Gastroesophageal sphincter (tissue), 4 donors: ENCODE measurements around the gene ZNF345. TPM values are rescaled to one million over a fixed set of nuclear protein-coding genes. Genes with fewer than 3 reads are reported as not detected.

ENCODE experiments used
- ATAC-seq: fragments of 150-250 bp; one replicate; pipeline ENCODE4 v1.9.1; 2016; ENCODE audit warnings: mild to moderate bottlenecking, moderate library complexity
- H3K27ac ChIP-seq, 4 donors: fragments of 200-600 bp; sonication (generic) in 3 of 4; 1 replicate in 3 of 4; 2 replicates in 1 of 4; pipeline ENCODE4 v1.5.1; 2016 to 2019
- H3K27me3 ChIP-seq: fragments of 200-600 bp; sonication (generic); one replicate; pipeline ENCODE4 v1.5.1; 2019
- H3K36me3 ChIP-seq, 2 donors: fragments of 200-600 bp; sonication (generic); one replicate each; pipeline ENCODE4 v1.5.1; 2019; ENCODE audit warnings: control low read depth in 1 of 2
- H3K4me1 ChIP-seq, 3 donors: fragments of 200-600 bp; sonication (generic); 1 replicate in 2 of 3; 2 replicates in 1 of 3; pipeline ENCODE4 v1.5.1; 2016 to 2019; ENCODE audit warnings: control low read depth in 2 of 3
- H3K4me3 ChIP-seq, 2 donors: fragments of 200-600 bp; sonication (generic); one replicate each; pipeline ENCODE4 v1.5.1; 2019; ENCODE audit warnings: mild to moderate bottlenecking in 1 of 2, moderate library complexity in 1 of 2
- H3K9me3 ChIP-seq, 3 donors: fragments of 200-600 bp; sonication (generic); one replicate each; pipeline ENCODE4 v1.5.1; 2017 to 2019; ENCODE audit warnings: control low read depth in 2 of 3
- CTCF ChIP-seq, 4 experiments: fragments of 200-600 bp in 2 of 4; fragments of 450-650 bp in 2 of 4; sonication (generic) in 1 of 4; IDR thresholded peaks; one replicate each; pipeline ENCODE4 v1.5.1; 2017 to 2019; ENCODE audit warnings: antibody characterized with exemption in 4 of 4, mild to moderate bottlenecking in 2 of 4, moderate library complexity in 2 of 4
- EP300 ChIP-seq: sonication (generic); formaldehyde crosslinking; IDR thresholded peaks from one replicate; pipeline ENCODE4 v1.6.1; 2017; ENCODE audit warnings: antibody characterized with exemption, mild to moderate bottlenecking
- POLR2A ChIP-seq, 2 donors: fragments of 450-650 bp; IDR thresholded peaks; one replicate each; pipeline ENCODE4 v1.6.1; 2017; ENCODE audit warnings: antibody characterized with exemption in 2 of 2, mild to moderate bottlenecking in 2 of 2, moderate library complexity in 1 of 2
- POLR2AphosphoS5 ChIP-seq: sonication (generic); formaldehyde crosslinking; IDR thresholded peaks from one replicate; pipeline ENCODE4 v1.6.1; 2017; ENCODE audit warnings: antibody characterized with exemption
- WGBS, 2 donors: methylation state at CpG; one replicate each; pipeline ENCODE4 v1.1.5; 2018; ENCODE audit warnings: low coverage in 1 of 2; 5-methylcytosine and 5-hydroxymethylcytosine counted together
- total RNA-seq, 4 donors: library from RNA; depleted of rRNA; stranded (reverse); fragments of >200 nt; gene quantifications; one replicate each; pipeline ENCODE4 v1.1.0, GENCODE V29; 2016

ZNF345 gene
- total RNA-seq, 4 donors from 2014 or later = 3.9 to 7.8 (median 5.7) TPM

GRCh38 chr19:36833430-36833829 lies 17.2 kb upstream of the ZNF345 start:
- peaks cover 5 to 65% of the 10 kb centered on the region in 2 donors for H3K36me3 ChIP-seq
- H3K9me3 ChIP-seq = peaks cover 8 to 83% (median 8%) of the 10 kb centered on the region in 3 donors
- no peak overlapping the region for H3K27ac ChIP-seq
- H3K27me3 ChIP-seq = no peaks in the 10 kb centered on the region
- H3K4me3 ChIP-seq = no peak overlapping the region
- no peak for ATAC-seq
- peaks cover 4 to 12% (median 5%) of the 10 kb centered on the region in 3 donors for H3K4me1 ChIP-seq
- no peak for TF ChIP-seq EP300
- no peak for TF ChIP-seq POLR2A (IDR thresholded peaks at IDR 0.05)
- TF ChIP-seq POLR2AphosphoS5 = no peak
- no peak for TF ChIP-seq CTCF (IDR thresholded peaks at IDR 0.05)
- 92 to 98% methylated on average over 2 of the region's 2 CpGs for WGBS, 2 donors

GRCh38 chr19:36837176-36837905 lies 13.3 kb upstream of the ZNF345 start:
- no peak for ATAC-seq

DNA sequence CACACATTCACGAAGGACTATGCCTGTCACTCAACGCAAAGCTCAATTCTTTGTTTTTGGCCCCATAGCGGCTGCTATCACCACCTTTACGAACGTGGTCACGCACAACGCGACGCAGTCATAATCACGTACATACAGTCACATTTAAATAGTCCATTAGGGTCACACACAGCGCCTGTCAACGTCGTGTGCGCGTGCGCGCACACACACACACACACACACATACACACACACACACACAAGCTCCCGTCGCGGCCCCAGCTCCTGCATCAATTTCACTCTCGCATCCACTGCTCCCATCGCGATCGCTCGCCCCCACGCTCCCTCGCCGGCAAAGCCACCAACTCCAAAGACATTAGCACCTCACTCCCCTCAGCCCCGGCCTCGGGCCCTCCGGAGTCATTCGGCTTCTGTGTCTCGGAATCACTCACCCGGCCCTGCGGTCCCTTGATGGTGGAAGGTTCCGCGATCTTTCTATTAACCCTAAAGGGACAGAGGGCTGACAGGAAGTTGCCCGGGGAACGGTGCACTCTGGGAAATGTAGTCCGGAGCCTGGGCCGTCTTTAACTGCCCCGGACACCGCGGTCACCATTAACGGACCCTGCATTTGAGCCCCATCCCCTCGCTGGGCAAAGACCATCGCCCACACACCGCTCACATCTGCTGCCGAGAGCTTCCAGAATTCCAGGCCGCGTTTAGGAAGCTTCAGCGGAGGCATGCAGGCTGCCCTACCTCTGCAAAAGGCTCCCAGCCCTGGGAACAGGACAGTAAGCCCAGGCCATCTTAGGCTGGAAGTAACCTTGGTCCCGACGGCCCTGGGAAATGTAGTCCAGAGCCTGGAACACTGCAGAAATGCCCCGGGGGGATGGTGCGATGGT lies 12.5 kb upstream of the ZNF345 start, which contains the start of gene ZNF790:
Gene ZNF790 (minus strand): TSS at position 482 of the 878 bp plus-strand sequence. CDS start 12,768 bp downstream, outside the sequence.
- peaks cover 2 to 27% of the 10 kb centered on the region in 2 donors for H3K36me3 ChIP-seq
- TF ChIP-seq POLR2A (IDR thresholded peaks at IDR 0.05) = peak in 1 of 2 donors; percentile 30
- TF ChIP-seq EP300 = no peak
- TF ChIP-seq POLR2AphosphoS5 = peak; percentile 58
- TF ChIP-seq CTCF (IDR thresholded peaks at IDR 0.05) = no peak
- H3K4me3 ChIP-seq = peak within 1 kb of the TSS; percentile 64 to 66
- H3K9me3 ChIP-seq = peaks cover 0 to 36% (median 0%) of the 10 kb centered on the region in 3 donors
- H3K4me1 ChIP-seq = peaks cover 4 to 26% (median 5%) of the 10 kb centered on the region in 3 donors
- peak; percentile 99 for ATAC-seq
- no peaks in the 10 kb centered on the region for H3K27me3 ChIP-seq
- WGBS, 2 donors = 0 to 1% methylated on average over 10 to 12 of the region's 56 CpGs
- peak within 1 kb of the TSS; percentile 64 to 90 (median 85) for H3K27ac ChIP-seq

More at GRCh38 chr19:36837176-36837905, 13.3 kb upstream of the ZNF345 start:
- Histone ChIP-seq H3K27me3 (no peaks in the 10 kb centered on the region), H3K4me1 (peaks cover 4 to 26% (median 5%) of the 10 kb centered on the region in 3 donors), H3K36me3 (peaks cover 2 to 28% of the 10 kb centered on the region in 2 donors), H3K4me3 (peak overlapping the region; percentile 64 to 66), H3K27ac (peak overlapping the region; percentile 64 to 90 (median 85)), H3K9me3 (peaks cover under 1 to 44% (median 1%) of the 10 kb centered on the region in 3 donors)
- 10 to 28% methylated on average over 5 to 8 of the region's 8 CpGs for WGBS, 2 donors
- TF ChIP-seq CTCF (IDR thresholded peaks at IDR 0.05) (no peak), POLR2AphosphoS5 (no peak), POLR2A (IDR thresholded peaks at IDR 0.05) (no peak), EP300 (no peak)

- Histone ChIP-seq H3K9me3 (peaks cover 0 to 29% (median 0%) of the 10 kb centered on the region in 3 donors), H3K27me3 (no peaks in the 10 kb centered on the region), H3K27ac (peak overlapping the region; percentile 44 to 90 (median 85)), H3K4me3 (peak overlapping the region; percentile 64 to 66), H3K36me3 (peaks cover 0 to 27% of the 10 kb centered on the region in 2 donors), H3K4me1 (peaks cover 4 to 26% (median 5%) of the 10 kb centered on the region in 3 donors)
- TF ChIP-seq EP300 (no peak), CTCF (IDR thresholded peaks at IDR 0.05) (no peak), POLR2A (IDR thresholded peaks at IDR 0.05) (no peak), POLR2AphosphoS5 (no peak)
- WGBS, 2 donors = 0 to 5% methylated on average over 3 to 7 of the region's 12 CpGs
- ATAC-seq = peak; percentile 8
Observed at GRCh38 chr19:36838784-36839324, 11.8 kb upstream of the ZNF345 start.
